GM10248 (cell line): ENCODE measurements around the gene GPR152.

Source experiments
- CTCF ChIA-PET: fragments of 300-600 bp; sonication (Branson Sonifier 250); formaldehyde crosslinking; extraction: SDS; loops from one replicate; lab custom pipeline; 2021; ENCODE audit warnings: antibody characterized with exemption; lab: Yijun Ruan, JAX
- POLR2A ChIA-PET: fragments of 350-650 bp; sonication (Branson Sonifier 250); formaldehyde crosslinking; extraction: SDS; loops from one replicate; lab custom pipeline; 2020; ENCODE audit warnings: antibody characterized with exemption; lab: Yijun Ruan, JAX
- DNase-seq: peaks from one replicate; pipeline ENCODE4 v3.0.0; 2012; ENCODE audit errors: extremely low spot score
- TF ChIP-seq, protein P1 (sequence below): IDR thresholded peaks from 2 replicates; pipeline ENCODE4 v1.5.1; 2012; ENCODE audit warnings: mild to moderate bottlenecking, low read depth; ENCODE audit errors: extremely low read depth, missing control alignments, control extremely low read depth

Gene GPR152

DNA sequence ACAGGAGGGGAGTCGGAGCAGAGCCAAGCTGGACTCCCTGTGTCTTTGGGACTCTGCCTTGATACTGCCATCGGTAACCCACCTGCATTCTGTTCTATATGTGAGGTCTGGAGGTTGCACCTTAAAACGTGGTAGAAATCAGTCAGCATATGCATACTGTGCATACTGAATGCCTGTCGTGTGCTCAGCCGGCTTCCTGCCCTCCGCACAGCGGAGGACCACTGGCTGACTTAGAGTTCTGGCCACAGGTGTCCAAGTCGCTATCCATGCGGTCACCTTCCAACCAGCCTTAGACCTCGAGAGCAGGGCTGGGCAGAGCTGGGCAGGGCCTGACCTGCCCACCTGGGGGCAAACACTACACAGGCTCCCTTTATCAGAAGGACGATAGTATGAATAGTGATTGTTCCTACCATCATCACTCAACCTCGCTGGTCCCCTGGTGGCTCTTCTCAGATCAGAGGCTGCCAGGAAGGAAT is 44.8 kb downstream of the GPR152 start:
- DNase-seq = no peak
- TF ChIP-seq, protein P1, sequence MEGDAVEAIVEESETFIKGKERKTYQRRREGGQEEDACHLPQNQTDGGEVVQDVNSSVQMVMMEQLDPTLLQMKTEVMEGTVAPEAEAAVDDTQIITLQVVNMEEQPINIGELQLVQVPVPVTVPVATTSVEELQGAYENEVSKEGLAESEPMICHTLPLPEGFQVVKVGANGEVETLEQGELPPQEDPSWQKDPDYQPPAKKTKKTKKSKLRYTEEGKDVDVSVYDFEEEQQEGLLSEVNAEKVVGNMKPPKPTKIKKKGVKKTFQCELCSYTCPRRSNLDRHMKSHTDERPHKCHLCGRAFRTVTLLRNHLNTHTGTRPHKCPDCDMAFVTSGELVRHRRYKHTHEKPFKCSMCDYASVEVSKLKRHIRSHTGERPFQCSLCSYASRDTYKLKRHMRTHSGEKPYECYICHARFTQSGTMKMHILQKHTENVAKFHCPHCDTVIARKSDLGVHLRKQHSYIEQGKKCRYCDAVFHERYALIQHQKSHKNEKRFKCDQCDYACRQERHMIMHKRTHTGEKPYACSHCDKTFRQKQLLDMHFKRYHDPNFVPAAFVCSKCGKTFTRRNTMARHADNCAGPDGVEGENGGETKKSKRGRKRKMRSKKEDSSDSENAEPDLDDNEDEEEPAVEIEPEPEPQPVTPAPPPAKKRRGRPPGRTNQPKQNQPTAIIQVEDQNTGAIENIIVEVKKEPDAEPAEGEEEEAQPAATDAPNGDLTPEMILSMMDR = no peak
- ChIA-PET CTCF (interaction anchor here (0.9 to 3.4 kb wide), 9 partner anchors 10 to 94 kb away, joined by 3 to 21 read pairs (median 3); partner anchors contain the start of genes RAD9A and TMEM134), POLR2A (interaction anchor here (0.5 kb wide), 1 partner anchor 83 kb away, joined by 3 read pairs; no protein-coding TSS in a partner anchor)

DNA sequence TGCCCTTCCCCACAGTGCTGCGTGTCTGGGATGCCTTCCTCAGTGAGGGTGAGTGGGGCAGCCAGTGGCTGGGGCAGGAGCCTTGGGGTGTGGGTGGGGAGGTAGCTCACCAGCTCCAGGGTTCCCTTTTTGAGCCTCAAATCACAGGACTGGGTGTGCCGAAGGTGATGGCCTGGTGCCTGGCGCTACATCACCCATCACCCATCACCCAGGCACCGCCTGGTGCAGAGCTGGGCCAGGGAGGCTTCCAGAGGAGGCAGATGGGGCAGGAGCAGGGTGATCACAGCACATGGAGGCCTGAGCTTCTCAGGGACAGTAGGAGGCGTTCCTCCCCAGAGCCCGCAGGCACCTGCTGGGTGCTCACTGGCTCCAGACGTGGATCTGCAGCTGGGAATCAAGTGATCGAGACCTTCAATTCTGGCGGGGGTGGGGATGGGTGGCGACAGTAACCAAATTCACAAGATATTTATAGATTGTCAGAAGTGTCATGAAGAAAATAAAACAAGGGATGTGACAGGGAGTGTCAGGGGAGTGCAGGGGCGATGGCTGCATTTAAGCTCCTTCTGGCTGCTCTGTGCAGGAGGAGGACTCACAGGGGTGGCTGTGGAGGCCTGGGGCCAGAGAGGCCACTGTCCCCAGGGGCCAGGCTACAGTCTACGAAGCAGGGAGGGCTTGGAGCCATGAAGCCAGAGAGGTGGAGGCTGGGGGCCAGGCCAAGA is 45.4 kb downstream of the GPR152 start:
- ChIA-PET CTCF (interaction anchor here (0.9 to 3.4 kb wide), 7 partner anchors 10 to 95 kb away, joined by 3 to 21 read pairs (median 3); no protein-coding TSS in a partner anchor), POLR2A (interaction anchor here (0.6 kb wide), 1 partner anchor 14 kb away, joined by 3 read pairs; no protein-coding TSS in a partner anchor)
- TF ChIP-seq, protein P1 = peak; percentile 28
- no peak for DNase-seq

DNA sequence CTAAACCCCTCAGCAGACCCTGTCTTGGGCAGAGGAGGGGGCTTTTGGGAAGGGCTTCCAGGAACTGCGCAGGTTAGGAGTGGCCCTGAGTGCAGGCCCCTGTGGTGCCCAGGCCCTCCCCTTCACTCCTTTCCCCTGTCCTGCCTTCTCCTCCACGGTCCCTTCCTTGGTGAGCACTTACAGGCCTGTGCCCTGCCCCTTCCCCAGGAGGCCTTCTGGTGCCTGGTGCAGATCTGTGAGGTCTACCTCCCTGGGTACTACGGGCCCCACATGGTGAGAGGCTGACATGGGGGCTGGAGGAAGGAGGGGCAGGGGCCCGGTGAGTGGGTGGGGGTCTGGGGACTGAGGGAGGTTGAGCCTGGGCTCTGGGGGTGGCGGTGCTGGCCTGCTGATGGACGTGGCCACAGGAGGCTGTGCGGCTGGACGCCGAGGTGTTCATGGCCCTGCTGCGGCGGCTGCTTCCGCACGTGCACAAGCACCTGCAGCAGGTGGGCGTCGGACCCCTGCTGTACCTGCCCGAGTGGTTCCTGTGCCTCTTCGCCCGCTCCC is 46.0 kb downstream of the GPR152 start:
- ChIA-PET CTCF (interaction anchor here (1.0 to 3.4 kb wide), 4 partner anchors 11 to 24 kb away, joined by 3 to 21 read pairs (median 6); no protein-coding TSS in a partner anchor), POLR2A (interaction anchor here (0.6 kb wide), 1 partner anchor 15 kb away, joined by 3 read pairs; no protein-coding TSS in a partner anchor)
- no peak for DNase-seq
- TF ChIP-seq, protein P1 = no peak

DNA sequence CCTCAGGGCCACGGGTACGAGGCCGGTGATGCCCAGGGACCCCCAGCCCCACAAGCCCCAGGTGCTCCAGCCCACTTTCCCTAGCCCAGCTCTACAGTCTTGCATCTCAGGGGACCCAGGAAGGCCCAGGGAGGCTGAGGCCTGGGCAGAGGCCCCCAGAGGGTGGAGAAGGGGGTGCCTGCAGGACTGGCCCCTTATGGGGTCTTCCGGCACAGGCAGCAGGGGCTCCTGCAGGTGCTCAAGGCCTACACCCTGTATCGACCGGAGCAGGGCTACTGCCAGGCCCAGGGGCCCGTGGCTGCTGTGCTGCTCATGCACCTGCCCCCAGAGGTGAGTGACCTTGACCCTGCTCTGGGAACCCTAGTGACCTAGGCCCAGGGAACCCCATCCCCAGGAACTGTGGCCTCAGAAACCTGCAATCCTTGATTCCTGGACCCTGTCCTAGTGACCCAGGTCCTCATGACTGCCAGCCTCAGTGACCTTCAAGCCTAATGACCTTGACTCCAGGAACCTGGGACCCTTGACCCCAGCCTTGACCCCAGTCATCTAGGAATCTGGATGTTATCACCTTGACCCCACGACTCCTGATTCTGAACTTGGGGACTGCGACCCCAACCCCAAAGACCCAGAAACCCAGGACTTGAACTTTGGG is 46.7 kb downstream of the GPR152 start:
- DNase-seq = no peak
- CTCF ChIA-PET = interaction anchor here (0.9 to 42.5 kb wide), 3 partner anchors 13 to 39 kb away, joined by 3 to 1573 read pairs (median 50); partner anchors contain the start of genes CLCF1 and POLD4
- POLR2A ChIA-PET = interaction anchor here (1.5 kb wide), 1 partner anchor 81 kb away, joined by 4 read pairs; no protein-coding TSS in a partner anchor
- TF ChIP-seq, protein P1 = no peak

DNA sequence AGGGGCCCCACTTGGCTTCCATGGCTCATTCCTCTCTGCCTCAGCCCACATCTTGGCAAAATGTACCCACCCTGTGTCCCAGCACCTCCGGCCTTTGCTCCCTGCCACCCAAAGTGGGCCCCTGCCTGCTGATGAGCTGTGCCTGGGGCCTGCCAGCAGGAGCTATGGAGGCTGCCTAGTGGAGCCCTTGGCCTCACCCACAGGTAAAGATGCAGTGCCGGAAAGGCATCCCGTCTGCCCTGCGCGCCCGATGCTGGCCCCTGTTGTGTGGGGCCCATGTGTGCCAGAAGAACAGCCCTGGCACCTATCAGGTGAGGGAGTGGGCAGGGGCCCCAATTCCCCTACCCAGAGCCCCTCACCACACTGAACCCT is 47.3 kb downstream of the GPR152 start:
- TF ChIP-seq, protein P1 = no peak
- CTCF ChIA-PET = interaction anchor here (0.9 to 42.5 kb wide), 4 partner anchors 13 to 38 kb away, joined by 3 to 1573 read pairs (median 26); partner anchors contain the start of genes CLCF1, POLD4 and RPS6KB2
- POLR2A ChIA-PET = interaction anchor here (0.5 to 1.5 kb wide), 3 partner anchors 60 to 88 kb away, joined by 3 to 4 read pairs (median 4); no protein-coding TSS in a partner anchor
- DNase-seq = no peak
